GM12873 (cell line): ENCODE results near the gene CTSC.

ENCODE experiments used
- CTCF ChIP-seq: IDR thresholded peaks from 2 replicates; pipeline ENCODE4 v1.5.1; 2012; ENCODE audit warnings: low read depth, mild to moderate bottlenecking, moderate library complexity, low read length, control low read depth; ENCODE audit not compliant: insufficient read depth; ENCODE audit errors: missing control alignments

CTSC gene

GRCh38 chr11:88352139-88352538 lies 14.6 kb upstream of the CTSC start:
- no peak for TF ChIP-seq CTCF

GRCh38 chr11:88348870-88349269 lies 11.3 kb upstream of the CTSC start:
- no peak for TF ChIP-seq CTCF

- TF ChIP-seq CTCF = no peak
Measured at GRCh38 chr11:88345949-88346348, 8.4 kb upstream of the CTSC start.

GRCh38 chr11:88345408-88345807 lies 7.9 kb upstream of the CTSC start:
- TF ChIP-seq CTCF = no peak

- TF ChIP-seq CTCF = no peak
Measured at GRCh38 chr11:88344869-88345268, 7.3 kb upstream of the CTSC start.

- TF ChIP-seq CTCF = peak; percentile 46
Measured at GRCh38 chr11:88341522-88342251, 4.2 kb upstream of the CTSC start.

GRCh38 chr11:88340366-88340935 lies 2.9 kb upstream of the CTSC start:
- TF ChIP-seq CTCF = no peak
